GM18951 (cell line): ENCODE measurements around the gene LIN52.
A peak's percentile ranks its signal among the peaks of the same experiment; 100 is the strongest.

Source experiments
- POLR2A ChIP-seq: IDR thresholded peaks from 4 replicates; pipeline ENCODE4 v1.6.1; 2011; ENCODE audit warnings: mild to moderate bottlenecking; ENCODE audit not compliant: insufficient read length, insufficient read depth; ENCODE audit errors: extremely low read depth
- in situ Hi-C: fragments of 300-500 bp; cut with MboI; formaldehyde crosslinking; loops from one replicate; pipeline ENCODE4 v1.12.0; 2022; ENCODE audit warnings: low sequenced_read_pairs, mixed read lengths, inconsistent platforms; ENCODE audit not compliant: unreplicated experiment

The LIN52 gene, protein sequence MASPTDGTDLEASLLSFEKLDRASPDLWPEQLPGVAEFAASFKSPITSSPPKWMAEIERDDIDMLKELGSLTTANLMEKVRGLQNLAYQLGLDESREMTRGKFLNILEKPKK

DNA sequence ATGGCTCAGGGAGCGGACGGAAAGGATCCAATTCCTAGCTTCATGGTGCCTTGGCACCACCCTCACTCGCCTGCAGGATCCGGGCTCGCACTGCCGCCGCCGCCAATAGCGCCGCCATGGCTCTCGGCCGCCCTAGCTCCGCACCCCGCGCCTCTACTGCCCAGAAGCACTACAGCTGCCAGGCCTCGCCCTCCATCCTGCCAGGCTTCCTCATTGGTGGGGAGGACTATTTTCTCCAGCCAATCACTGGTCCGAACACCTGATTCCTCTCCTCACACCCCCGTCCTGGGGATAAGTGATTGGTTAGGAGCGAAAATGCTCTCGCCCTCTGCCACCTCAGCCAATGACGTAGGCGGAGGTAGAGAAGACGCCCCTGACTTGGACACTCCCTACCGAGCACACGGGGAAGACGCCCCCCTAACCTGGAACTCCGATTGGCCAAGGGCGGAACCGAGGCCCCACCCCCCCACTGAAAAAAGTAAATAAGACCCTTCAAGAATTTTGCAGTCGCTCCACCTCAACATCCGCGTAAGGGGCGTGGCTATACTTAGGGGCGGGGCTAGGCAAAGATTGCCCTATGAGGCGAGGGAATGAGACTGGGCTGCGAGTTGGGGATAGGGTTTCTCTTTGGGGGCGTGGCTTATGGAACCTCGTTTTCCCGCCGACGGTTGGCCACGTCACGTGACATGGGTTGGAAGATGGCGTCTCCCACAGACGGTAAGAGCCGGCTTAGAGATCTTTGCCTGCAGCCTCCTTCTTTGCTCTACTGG lies at the start of gene LIN52, which contains the start of gene ALDH6A1:
Gene LIN52, plus strand, starts transcription at position 680 of the 770 bp plus-strand sequence. Its CDS starts 19 bp downstream, at position 699.
Gene ALDH6A1, minus strand, starts transcription at position 177 of the 770 bp plus-strand sequence. Its CDS starts 59 bp downstream, at position 118.
- in situ Hi-C loops = no loop called here
- TF ChIP-seq POLR2A = peak; percentile 69

DNA sequence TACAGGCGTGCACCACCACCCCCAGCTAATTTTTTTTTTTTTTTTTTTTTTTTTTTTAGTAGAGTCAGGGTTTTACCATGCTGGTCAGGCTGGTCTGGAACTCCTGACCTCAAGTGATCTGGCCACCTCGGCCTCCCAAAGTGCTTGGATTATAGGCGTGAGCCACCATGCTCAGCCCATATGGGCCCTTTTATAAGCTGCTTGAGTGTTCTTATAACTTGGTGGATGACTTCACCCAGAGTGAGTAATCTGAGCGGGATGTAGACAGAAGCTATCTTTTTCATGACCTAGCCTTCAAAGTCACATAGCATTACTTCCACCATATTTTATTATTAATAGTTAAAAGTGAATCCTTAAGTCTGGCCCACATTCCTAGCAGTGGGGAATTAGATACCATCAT lies 49.2 kb upstream of the LIN52 start:
- in situ Hi-C loops = loop anchor here (25.0 kb wide), 1 partner anchor 523 kb away; no protein-coding TSS in a partner anchor
- TF ChIP-seq POLR2A = no peak

DNA sequence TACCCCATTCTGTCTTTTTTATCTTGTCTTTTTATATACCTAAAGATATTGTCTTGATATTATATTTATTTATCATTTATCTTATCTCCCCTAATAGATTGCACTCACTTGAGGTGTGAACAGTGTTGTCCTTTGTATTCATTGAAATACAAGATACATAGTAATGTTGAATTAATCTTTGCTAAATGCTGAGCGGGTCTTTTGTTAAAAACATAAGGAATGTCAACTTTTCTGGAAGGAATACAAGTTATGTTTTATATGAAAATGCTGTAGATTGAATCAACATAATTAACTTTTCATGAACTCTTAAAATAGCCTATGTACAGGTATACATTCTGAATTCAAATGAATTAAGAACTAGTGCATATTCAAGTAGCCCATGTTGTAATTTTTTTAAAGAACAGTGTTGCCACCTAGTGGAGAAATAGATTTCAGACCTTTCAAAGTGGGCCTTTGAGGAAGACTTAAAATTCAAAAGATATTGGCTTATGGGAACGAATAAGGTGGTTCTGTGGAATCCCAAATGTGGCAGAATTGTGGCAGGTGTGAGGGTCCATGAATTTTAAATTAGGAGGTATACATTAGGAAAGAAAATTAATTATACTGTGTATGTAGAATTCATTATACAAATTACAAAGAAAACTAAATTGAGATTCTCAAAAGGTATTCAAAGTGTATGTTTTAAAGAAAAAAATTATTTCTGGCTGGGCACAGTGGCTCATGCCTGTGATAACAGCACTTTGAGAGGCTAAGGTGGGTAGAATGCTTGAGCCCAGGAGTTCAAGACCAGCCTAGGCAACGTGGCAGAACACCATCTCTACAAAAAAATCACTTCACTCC lies 46.5 kb upstream of the LIN52 start:
- in situ Hi-C loops = loop anchor here (25.0 kb wide), 1 partner anchor 526 kb away; no protein-coding TSS in a partner anchor

DNA sequence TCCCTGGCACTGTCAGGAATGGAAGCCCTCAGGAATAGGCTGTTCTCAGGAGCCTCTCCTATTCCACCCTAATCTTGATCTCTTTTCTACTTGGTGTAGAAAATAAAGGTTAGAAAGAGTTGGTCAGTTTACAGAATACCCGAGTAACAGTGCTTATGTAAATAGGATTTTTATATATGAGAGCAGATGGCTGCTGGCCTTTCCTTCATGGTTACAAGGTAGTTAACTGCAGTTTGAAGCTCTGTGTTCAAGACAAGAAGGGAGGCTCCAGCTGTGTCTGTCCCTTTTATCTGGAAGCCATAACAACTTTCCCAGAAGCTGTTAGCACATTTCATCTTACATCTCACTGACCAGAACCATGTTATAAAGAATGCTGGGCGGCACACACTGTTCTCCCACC lies 42.5 kb upstream of the LIN52 start:
- in situ Hi-C loops = loop anchor here (25.0 kb wide), 1 partner anchor 530 kb away; no protein-coding TSS in a partner anchor

More for the DNA sequence above, 46.5 kb upstream of the LIN52 start:
- no peak for TF ChIP-seq POLR2A

DNA sequence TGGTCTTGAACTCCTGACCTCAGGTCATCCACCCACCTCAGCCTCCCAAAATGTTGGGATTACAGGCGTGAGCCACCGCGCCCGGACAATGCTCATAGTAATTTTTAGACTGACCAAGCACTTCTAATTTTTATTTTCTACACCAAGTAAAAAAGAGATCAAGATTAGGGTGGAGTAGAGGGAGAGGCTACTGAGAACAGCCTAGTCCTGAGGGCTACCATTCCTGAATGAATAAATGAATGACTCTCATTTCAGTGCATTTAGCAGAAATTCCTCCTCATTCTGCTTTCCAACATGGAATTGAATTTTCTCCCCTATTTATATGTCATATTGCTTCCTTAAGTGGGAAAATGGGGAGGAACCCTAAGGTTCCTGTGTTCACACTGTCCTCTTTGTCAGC lies 39.2 kb upstream of the LIN52 start:
- TF ChIP-seq POLR2A = no peak
- in situ Hi-C loops = loop anchor here (25.0 kb wide), 1 partner anchor 533 kb away; no protein-coding TSS in a partner anchor

More for the DNA sequence above, 42.5 kb upstream of the LIN52 start:
- TF ChIP-seq POLR2A = no peak

DNA sequence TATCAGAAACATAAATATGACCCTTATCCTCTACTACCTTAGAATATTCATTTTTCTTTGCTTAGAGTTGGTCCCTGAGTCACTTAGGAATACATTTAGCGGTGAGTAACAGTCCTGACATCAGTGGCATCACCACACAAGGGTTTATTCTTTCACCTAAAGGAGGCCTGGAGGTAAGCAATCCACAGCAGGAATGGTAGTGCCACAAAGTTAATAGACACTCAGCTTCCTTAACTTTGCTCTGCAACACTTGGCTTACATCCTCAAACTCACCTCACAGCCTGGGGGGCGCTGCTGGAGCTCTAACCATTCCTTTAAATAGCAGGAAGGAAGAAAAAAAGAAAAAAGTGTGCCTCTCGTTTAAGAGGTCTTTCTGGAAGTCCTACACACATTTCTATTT lies 36.5 kb upstream of the LIN52 start:
- in situ Hi-C loops = loop anchor here (25.0 kb wide), 1 partner anchor 536 kb away; no protein-coding TSS in a partner anchor
- no peak for TF ChIP-seq POLR2A

DNA sequence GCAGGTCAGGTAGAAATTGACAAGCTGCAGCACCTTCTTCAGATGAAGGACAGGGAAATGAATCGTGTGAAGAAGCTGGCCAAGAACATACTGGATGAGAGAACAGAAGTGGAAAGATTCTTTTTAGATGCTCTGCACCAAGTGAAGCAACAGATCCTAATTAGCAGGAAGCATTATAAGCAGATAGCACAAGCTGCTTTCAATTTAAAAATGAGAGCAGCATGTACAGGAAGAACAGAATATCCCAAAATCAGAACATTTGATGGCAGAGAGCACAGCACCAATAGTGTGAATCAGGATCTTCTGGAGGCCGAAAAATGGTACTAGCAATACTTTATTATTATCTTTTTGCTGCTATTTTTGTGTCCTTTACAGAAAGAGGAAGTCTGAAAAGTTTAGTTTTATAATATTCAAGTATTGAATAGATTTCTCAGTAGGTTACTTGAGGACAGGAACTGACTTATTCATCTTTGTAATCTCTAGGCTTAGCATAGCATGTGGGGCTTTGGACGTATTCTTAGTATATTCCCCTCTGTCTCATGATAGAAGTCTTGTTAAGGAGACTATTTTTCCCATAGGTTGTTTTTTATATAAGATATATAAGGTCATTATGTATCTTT lies 34.8 kb upstream of the LIN52 start:
- in situ Hi-C loops = loop anchor here (25.0 kb wide), 1 partner anchor 538 kb away; no protein-coding TSS in a partner anchor
- no peak for TF ChIP-seq POLR2A

DNA sequence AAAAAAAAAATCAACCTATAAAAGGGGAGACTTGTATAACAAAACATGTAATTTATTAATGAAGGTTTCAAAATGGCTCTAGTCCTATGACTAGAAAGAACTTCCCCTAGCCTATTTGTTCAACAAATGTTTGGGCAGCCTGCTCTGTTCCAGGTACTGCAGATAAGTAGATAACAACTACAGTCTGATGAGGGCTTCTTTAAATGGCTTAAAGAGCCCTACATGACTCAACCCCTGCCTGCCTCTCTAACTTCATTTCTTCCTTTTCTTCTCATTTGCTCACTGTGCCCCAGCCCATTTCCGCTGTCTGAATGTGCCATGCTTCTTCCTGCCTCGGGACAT lies 22.0 kb upstream of the LIN52 start:
- no peak for TF ChIP-seq POLR2A
- in situ Hi-C loops = no loop called here

DNA sequence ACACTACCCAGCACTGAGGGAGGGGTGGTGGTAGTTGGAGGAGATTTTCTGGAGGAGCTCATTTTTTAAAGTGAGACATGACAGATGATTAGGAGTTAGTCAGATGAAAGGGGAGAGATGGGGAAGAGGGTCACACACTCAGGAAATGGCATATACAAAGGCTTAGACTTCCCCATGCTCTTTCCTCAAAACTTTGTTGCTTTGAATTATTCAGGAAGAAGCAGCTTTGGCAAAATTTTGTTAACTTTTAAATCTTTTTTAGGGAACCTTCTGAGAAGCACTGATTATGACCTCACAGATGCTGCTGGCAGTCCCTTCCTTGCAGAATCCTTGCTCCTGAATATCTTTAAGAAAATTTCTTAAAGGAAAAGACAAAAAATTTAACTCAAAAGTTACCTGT lies 20.3 kb upstream of the LIN52 start:
- in situ Hi-C loops = no loop called here
- no peak for TF ChIP-seq POLR2A

DNA sequence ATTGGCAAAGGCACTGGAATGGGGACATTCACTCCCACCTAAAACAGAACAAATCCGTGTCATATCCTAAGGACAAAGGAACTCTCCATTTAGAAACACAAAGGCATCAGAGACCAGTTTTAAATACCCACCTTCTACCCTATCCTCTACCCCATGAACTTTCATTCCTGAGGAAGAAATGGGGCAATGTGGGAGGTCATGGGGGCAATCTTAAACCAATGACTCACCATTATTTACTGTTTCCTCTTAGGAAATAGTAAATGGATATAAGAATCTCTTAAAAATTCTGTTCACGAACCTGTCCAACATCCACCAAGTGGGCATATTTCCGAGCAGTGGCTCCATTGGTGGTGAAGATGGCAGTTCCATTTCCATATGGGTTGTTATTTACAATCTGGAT lies 19.9 kb upstream of the LIN52 start:
- in situ Hi-C loops = no loop called here
- TF ChIP-seq POLR2A = no peak

DNA sequence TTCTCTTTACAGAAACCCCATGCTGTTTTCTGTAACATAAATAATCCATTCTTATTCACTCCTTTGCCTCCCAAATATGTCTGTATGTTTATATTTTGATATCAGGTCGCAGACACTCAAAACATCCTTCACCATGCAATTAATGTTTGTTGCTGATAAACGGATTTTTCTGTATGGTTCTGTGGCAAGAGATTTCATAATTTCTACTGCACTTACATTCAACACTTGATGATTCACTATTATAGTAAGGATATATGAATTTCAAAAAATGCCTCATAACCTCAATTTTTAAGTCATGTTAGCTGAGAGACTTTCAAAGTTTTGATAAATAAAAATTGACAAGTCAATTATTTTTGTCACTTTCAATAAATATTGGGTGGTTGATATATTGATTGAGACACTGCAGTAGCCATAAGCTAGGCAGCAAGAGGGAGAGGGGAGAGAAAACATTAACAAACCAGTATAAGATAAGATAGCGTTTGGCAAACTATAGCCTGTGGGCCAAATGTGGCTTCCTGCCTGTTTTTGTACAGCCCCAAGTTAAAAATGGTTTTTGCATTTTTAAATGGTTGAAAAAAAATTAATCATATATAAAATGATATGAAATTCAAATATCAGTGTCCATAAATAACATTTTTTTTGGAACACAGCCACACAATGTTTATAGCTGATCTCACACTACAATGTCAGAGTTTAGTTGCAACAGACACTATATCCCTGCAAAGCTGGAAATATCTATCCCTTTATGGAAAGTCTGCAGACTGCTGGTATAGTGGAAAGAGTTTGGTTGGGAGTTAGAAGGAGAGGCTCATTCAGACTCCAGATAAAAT lies 18.8 kb upstream of the LIN52 start:
- in situ Hi-C loops = no loop called here

DNA sequence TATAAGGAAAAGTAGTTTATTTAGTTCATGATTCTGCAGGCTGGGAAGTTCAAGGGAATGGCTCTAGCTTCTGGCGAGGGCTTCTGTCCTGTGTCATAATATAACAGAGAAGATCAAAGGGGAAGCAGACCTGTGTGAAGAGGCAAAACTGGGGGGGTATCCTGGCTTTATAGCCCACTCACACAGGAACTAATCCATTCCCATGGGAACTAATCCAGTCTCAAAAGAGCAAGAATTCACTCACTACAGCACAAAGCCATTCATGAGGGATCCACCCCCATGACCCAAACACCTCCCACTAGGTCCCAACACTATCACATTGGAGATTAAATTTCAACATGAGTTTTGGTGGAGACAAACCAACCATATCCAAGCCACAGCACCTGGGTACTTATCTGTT lies 7.4 kb upstream of the LIN52 start:
- TF ChIP-seq POLR2A = no peak

More for the DNA sequence above, 18.8 kb upstream of the LIN52 start:
- TF ChIP-seq POLR2A = no peak

DNA sequence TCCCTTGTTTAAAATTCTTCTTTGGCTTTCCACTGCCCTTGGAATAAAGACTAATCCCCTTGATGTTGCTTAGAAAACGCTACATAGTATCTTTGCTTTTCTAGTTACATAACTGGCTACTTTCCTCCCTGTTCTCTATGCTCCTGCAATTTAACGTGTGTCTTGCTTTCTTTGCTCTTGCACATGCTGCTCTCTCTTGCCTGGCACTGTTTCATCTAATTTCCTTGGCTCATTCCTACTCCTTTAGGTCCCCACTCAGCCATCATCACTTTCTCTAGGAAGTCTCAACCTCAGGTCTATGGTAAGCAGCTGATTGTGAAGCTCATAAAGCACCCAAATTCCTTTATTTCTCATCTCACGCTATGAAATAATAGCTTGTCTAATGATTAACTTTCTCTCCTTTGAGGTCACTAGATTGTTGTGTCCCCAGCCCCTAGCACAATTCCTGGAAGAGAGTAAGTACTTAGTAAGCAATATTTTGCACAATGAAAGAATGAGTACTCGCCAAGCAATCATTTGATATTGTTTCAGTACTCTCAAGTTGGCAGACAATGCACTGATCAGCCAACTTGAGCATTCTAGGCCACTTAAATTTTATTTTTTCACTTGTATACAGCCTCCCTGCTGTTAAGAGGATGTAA lies 3.8 kb upstream of the LIN52 start:
- no peak for TF ChIP-seq POLR2A
- in situ Hi-C loops = no loop called here

More for the DNA sequence above, 7.4 kb upstream of the LIN52 start:
- in situ Hi-C loops = no loop called here
